SK-N-SH treated with all-trans-retinoic acid at 6 μM for 48 hours (cell line): ENCODE data around the gene ZFYVE19.

Experiments used
- GLIS3 ChIP-seq: fragments of 250-450 bp; sonication (Bioruptor Pico); IDR thresholded peaks from 2 replicates; pipeline ENCODE4 v1.5.0; 2020; ENCODE audit warnings: mild to moderate bottlenecking, moderate library complexity
- ISL1 ChIP-seq: fragments of 250-450 bp; sonication (Bioruptor Pico); IDR thresholded peaks from 2 replicates; pipeline ENCODE4 v2.1.2; 2022; ENCODE audit warnings: mild to moderate bottlenecking, moderate library complexity
- OSR1 ChIP-seq: fragments of 250-450 bp; sonication (Bioruptor Pico); IDR thresholded peaks from 2 replicates; pipeline ENCODE4 v1.8.0; 2022; ENCODE audit warnings: moderate library complexity, mild to moderate bottlenecking, inconsistent platforms
- PATZ1 ChIP-seq: fragments of 250-450 bp; sonication (Bioruptor Pico); IDR thresholded peaks from 2 replicates; pipeline ENCODE4 v1.8.0; 2020; ENCODE audit warnings: mild to moderate bottlenecking, moderate library complexity, borderline replicate concordance
- PPARA ChIP-seq: fragments of 250-450 bp; sonication (Bioruptor Pico); IDR thresholded peaks from 2 replicates; pipeline ENCODE4 v1.5.0; 2020; ENCODE audit warnings: mild to moderate bottlenecking, borderline replicate concordance
- RARB ChIP-seq: fragments of 250-450 bp; sonication (Bioruptor Pico); IDR thresholded peaks from 2 replicates; pipeline ENCODE4 v1.8.0; 2021; ENCODE audit warnings: mild to moderate bottlenecking, moderate library complexity
- ZFP30 ChIP-seq: fragments of 450-650 bp; formaldehyde crosslinking; IDR thresholded peaks from 2 replicates; pipeline ENCODE4 v1.5.0; 2022; ENCODE audit warnings: mild to moderate bottlenecking, moderate library complexity

- TF ChIP-seq PATZ1 (CRISPR knock-in tag) (no peak), GLIS3 (CRISPR knock-in tag) (no peak), RARB (CRISPR knock-in tag) (no peak), OSR1 (no peak), ISL1 (CRISPR knock-in tag) (no peak), ZFP30 (CRISPR knock-in tag) (no peak), PPARA (CRISPR knock-in tag) (no peak)
Measured at GRCh38 chr15:40853241-40853890, 46.5 kb downstream of the ZFYVE19 start.
